HepG2 (cell line): Measurements from ENCODE around the gene LUZP2.

ENCODE experiments used
- BHLHE40 ChIP-seq: IDR thresholded peaks from 2 replicates; pipeline ENCODE4 v1.6.1; 2011; ENCODE audit warnings: low read length, improper control_type of control experiment
- BRCA1 ChIP-seq: sonication (generic); formaldehyde crosslinking; IDR thresholded peaks from 2 replicates; pipeline ENCODE4 v1.4.0; 2020; ENCODE audit warnings: missing genetic modification reagents
- CBX1 ChIP-seq: IDR thresholded peaks from one replicate; pipeline ENCODE4 v1.6.1; 2016; ENCODE audit warnings: antibody characterized with exemption, low read depth
- ESRRA ChIP-seq: sonication (generic); formaldehyde crosslinking; IDR thresholded peaks from 2 replicates; pipeline ENCODE4 v1.5.1; 2020; ENCODE audit warnings: mild to moderate bottlenecking, low read depth, missing genetic modification reagents
- FOXA1 ChIP-seq, 2 experiments: fragments of 450-650 bp in 1 of 2; sonication (generic) in 1 of 2; formaldehyde crosslinking in 1 of 2; IDR thresholded peaks; 2 replicates each; pipeline versions ENCODE4 v1.4.0 to v1.6.1; 2016 to 2020; ENCODE audit warnings: missing genetic modification reagents in 1 of 2
- KLF13 ChIP-seq: sonication (generic); formaldehyde crosslinking; IDR thresholded peaks from 2 replicates; pipeline ENCODE4 v1.4.0; 2020; ENCODE audit warnings: mild to moderate bottlenecking, missing genetic modification reagents
- NCOA2 ChIP-seq: sonication (generic); formaldehyde crosslinking; IDR thresholded peaks from 2 replicates; pipeline ENCODE4 v1.8.0; 2022; ENCODE audit warnings: inconsistent platforms
- POLR2A ChIP-seq, 2 experiments: IDR thresholded peaks; 2 replicates each; pipeline ENCODE4 v1.6.1; 2011; ENCODE audit warnings: low read depth in 2 of 2, low read length in 2 of 2, mild to moderate bottlenecking in 1 of 2, moderate library complexity in 1 of 2; ENCODE audit not compliant: insufficient read depth in 1 of 2
- TEAD3 ChIP-seq: optimal IDR thresholded peaks from 2 replicates; pipeline ENCODE3; 2016; ENCODE audit warnings: borderline replicate concordance
- ZNF343 ChIP-seq: sonication (generic); formaldehyde crosslinking; IDR thresholded peaks from 2 replicates; pipeline ENCODE4 v1.4.0; 2020; ENCODE audit warnings: mild to moderate bottlenecking, missing genetic modification reagents
- TF ChIP-seq, protein P1 (sequence below): IDR thresholded peaks from 2 replicates; pipeline ENCODE4 v1.4.0; 2020; ENCODE audit warnings: mild to moderate bottlenecking, missing genetic modification reagents
- TF ChIP-seq, protein P2 (sequence below): sonication (generic); formaldehyde crosslinking; IDR thresholded peaks from 2 replicates; pipeline ENCODE4 v1.4.0; 2020; ENCODE audit warnings: missing genetic modification reagents, mild to moderate bottlenecking, borderline replicate concordance
- TF ChIP-seq, protein P3 (sequence below): sonication (generic); formaldehyde crosslinking; IDR thresholded peaks from 2 replicates; pipeline ENCODE4 v1.4.0; 2020; ENCODE audit warnings: mild to moderate bottlenecking, missing genetic modification reagents, borderline replicate concordance

DNA sequence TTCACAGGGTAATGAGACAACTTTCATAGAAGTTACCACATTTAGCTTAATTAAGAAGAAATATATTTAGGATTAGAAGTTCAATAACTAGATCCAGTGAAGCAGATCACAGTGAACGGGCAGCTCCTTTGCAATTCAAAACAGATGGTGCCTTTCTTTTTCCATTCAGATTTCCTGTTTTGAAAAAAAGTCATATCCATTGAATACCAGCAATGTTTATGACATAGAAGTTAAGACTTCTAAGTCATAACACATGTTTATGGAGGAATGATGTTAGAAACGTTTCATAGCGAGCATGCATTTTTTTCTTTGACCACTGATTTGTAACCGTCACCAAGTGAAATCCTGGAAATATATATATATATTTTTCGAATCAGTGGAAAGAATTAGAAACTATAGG is 24.7 kb downstream of the LUZP2 start:
- TF ChIP-seq TEAD3 (CRISPR knock-in tag) (no peak), POLR2A (IDR thresholded peaks at IDR 0.05; ENCODE audit: insufficient read depth in 1 of 2, low read depth in 2 of 2, low read length in 2 of 2) (no peak), KLF13 (CRISPR knock-in tag) (no peak), ZNF343 (no peak), ESRRA (CRISPR knock-in tag) (no peak), FOXA1 (IDR thresholded peaks at IDR 0.05) (no peak), FOXA1 (CRISPR knock-in tag; IDR thresholded peaks at IDR 0.05) (no peak), BHLHE40 (no peak), CBX1 (no peak), BRCA1 (no peak), NCOA2 (CRISPR knock-in tag) (no peak)
- TF ChIP-seq, protein P1, sequence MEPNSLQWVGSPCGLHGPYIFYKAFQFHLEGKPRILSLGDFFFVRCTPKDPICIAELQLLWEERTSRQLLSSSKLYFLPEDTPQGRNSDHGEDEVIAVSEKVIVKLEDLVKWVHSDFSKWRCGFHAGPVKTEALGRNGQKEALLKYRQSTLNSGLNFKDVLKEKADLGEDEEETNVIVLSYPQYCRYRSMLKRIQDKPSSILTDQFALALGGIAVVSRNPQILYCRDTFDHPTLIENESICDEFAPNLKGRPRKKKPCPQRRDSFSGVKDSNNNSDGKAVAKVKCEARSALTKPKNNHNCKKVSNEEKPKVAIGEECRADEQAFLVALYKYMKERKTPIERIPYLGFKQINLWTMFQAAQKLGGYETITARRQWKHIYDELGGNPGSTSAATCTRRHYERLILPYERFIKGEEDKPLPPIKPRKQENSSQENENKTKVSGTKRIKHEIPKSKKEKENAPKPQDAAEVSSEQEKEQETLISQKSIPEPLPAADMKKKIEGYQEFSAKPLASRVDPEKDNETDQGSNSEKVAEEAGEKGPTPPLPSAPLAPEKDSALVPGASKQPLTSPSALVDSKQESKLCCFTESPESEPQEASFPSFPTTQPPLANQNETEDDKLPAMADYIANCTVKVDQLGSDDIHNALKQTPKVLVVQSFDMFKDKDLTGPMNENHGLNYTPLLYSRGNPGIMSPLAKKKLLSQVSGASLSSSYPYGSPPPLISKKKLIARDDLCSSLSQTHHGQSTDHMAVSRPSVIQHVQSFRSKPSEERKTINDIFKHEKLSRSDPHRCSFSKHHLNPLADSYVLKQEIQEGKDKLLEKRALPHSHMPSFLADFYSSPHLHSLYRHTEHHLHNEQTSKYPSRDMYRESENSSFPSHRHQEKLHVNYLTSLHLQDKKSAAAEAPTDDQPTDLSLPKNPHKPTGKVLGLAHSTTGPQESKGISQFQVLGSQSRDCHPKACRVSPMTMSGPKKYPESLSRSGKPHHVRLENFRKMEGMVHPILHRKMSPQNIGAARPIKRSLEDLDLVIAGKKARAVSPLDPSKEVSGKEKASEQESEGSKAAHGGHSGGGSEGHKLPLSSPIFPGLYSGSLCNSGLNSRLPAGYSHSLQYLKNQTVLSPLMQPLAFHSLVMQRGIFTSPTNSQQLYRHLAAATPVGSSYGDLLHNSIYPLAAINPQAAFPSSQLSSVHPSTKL (CRISPR knock-in tag), result no peak
- TF ChIP-seq, protein P2, sequence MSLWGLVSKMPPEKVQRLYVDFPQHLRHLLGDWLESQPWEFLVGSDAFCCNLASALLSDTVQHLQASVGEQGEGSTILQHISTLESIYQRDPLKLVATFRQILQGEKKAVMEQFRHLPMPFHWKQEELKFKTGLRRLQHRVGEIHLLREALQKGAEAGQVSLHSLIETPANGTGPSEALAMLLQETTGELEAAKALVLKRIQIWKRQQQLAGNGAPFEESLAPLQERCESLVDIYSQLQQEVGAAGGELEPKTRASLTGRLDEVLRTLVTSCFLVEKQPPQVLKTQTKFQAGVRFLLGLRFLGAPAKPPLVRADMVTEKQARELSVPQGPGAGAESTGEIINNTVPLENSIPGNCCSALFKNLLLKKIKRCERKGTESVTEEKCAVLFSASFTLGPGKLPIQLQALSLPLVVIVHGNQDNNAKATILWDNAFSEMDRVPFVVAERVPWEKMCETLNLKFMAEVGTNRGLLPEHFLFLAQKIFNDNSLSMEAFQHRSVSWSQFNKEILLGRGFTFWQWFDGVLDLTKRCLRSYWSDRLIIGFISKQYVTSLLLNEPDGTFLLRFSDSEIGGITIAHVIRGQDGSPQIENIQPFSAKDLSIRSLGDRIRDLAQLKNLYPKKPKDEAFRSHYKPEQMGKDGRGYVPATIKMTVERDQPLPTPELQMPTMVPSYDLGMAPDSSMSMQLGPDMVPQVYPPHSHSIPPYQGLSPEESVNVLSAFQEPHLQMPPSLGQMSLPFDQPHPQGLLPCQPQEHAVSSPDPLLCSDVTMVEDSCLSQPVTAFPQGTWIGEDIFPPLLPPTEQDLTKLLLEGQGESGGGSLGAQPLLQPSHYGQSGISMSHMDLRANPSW, result no peak
- TF ChIP-seq, protein P3, sequence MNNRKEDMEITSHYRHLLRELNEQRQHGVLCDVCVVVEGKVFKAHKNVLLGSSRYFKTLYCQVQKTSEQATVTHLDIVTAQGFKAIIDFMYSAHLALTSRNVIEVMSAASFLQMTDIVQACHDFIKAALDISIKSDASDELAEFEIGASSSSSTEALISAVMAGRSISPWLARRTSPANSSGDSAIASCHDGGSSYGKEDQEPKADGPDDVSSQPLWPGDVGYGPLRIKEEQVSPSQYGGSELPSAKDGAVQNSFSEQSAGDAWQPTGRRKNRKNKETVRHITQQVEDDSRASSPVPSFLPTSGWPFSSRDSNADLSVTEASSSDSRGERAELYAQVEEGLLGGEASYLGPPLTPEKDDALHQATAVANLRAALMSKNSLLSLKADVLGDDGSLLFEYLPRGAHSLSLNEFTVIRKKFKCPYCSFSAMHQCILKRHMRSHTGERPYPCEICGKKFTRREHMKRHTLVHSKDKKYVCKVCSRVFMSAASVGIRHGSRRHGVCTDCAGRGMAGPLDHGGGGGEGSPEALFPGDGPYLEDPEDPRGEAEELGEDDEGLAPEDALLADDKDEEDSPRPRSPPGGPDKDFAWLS (CRISPR knock-in tag), result no peak
